Epithelial cell of esophagus (primary cell): ENCODE measurements around the gene PKN2.

Experiments used
- DNase-seq: peaks from one replicate; pipeline ENCODE4 v3.0.0; 2010; ENCODE audit warnings: low read depth
- H3K4me3 ChIP-seq: 2 replicates; pipeline ENCODE4 v1.5.1; 2011; ENCODE audit warnings: mild to moderate bottlenecking, low read length, control low read depth
- TF ChIP-seq, protein P1 (sequence below): IDR thresholded peaks from 2 replicates; pipeline ENCODE4 v1.5.1; 2011; ENCODE audit warnings: low read depth, mild to moderate bottlenecking, low read length, control low read depth, inconsistent platforms; ENCODE audit not compliant: insufficient read depth; ENCODE audit errors: missing control alignments

PKN2 gene

DNA sequence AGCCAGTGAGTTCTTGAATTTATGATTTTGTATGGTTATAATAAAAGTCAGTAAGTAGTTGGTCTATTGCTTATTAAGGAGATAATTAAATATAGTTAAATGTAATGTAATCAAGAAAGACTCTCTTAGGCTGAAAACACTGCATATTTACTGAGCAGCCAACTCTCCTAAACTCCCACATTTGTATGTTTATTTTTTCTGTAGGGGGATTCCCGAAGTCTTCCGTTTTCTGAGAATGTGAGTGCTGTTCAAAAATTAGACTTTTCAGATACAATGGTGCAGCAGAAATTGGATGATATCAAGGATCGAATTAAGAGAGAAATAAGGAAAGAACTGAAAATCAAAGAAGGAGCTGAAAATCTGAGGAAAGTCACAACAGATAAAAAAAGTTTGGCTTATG, 56.7 kb downstream of the PKN2 start:
- TF ChIP-seq, protein P1, sequence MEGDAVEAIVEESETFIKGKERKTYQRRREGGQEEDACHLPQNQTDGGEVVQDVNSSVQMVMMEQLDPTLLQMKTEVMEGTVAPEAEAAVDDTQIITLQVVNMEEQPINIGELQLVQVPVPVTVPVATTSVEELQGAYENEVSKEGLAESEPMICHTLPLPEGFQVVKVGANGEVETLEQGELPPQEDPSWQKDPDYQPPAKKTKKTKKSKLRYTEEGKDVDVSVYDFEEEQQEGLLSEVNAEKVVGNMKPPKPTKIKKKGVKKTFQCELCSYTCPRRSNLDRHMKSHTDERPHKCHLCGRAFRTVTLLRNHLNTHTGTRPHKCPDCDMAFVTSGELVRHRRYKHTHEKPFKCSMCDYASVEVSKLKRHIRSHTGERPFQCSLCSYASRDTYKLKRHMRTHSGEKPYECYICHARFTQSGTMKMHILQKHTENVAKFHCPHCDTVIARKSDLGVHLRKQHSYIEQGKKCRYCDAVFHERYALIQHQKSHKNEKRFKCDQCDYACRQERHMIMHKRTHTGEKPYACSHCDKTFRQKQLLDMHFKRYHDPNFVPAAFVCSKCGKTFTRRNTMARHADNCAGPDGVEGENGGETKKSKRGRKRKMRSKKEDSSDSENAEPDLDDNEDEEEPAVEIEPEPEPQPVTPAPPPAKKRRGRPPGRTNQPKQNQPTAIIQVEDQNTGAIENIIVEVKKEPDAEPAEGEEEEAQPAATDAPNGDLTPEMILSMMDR, result no peak
- no peak for DNase-seq
- H3K4me3 ChIP-seq, result no peak overlapping the region

DNA sequence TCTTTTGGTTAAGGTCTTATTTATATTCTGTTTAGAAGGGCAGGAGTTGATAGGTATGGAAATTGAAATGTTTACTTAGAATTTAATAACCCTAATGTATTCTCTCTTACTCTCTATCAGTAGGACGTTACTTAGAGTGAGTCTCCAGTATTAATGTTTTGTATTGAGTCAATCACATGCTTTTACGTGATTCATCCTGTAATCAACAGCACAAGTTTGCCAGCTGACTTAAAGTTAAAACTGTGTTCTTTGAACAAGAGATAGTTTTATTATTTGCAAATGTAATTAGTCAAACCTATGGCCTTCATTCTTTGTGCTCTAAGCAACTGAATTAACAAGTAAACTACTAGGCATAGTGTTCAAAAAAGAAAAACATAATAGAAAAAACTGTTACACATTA, 57.3 kb downstream of the PKN2 start:
- peak; percentile 61 for DNase-seq
- TF ChIP-seq, protein P1, result no peak
- H3K4me3 ChIP-seq, result no peak overlapping the region

DNA sequence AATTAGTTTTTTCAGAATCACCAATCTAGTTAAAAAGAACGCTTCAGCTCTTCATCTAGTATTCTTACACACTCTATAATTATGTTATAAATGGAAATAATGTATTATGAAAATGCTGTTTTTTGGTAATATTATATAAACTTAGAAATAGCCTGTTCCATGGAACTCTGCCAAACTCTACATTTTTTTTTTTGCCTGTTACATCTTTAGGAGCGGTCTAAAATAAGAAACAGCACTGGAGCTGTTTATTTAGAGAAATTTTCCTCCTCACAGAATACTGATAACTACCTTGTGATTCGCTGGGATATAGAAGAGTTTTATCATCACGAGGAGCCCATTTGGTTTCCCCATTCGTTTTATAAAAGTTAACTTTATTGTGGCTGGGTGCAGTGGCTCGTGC, 58.5 kb downstream of the PKN2 start:
- no peak overlapping the region for H3K4me3 ChIP-seq
- no peak for DNase-seq
- TF ChIP-seq, protein P1, result no peak

DNA sequence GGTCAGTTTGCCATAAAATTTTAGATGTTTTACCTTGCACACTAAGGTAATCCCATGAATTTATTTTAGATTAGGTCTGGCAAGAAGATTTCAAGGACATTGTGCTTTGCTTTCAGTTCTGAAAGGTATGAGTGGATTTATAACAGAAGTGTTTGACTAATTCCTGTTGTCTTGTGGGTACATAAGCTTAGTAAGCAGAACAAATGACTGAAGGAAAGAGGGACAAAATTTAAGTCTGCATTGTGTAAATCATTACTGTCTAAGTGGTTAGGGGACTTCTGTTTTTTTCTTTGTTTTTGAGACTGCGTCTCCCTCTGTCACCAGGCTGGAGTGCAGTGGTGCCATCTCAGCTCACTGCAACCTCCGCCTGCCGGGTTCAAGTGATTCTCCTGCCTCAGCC, 60.1 kb downstream of the PKN2 start:
- TF ChIP-seq, protein P1, result no peak
- no peak overlapping the region for H3K4me3 ChIP-seq
- no peak for DNase-seq

DNA sequence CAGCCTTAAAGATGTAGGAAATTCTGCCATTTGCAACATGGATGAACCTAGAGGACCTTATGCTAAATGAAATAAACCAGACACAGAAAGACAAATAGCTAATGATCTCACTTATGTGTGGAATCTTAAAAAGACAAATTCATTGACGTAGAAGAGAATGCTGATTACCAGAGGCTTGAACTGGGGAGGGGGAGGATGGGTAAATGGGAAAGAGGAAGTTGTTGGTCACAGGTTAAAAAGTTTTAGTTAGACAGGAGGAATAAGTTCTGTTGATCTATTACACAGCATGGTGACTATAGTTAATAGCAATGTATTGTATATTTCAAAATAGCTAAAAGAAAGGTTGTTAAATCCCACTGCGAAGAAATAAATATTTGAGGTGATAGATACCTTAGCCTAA, 62.8 kb downstream of the PKN2 start:
- DNase-seq, result no peak
- TF ChIP-seq, protein P1, result no peak
- no peak overlapping the region for H3K4me3 ChIP-seq

DNA sequence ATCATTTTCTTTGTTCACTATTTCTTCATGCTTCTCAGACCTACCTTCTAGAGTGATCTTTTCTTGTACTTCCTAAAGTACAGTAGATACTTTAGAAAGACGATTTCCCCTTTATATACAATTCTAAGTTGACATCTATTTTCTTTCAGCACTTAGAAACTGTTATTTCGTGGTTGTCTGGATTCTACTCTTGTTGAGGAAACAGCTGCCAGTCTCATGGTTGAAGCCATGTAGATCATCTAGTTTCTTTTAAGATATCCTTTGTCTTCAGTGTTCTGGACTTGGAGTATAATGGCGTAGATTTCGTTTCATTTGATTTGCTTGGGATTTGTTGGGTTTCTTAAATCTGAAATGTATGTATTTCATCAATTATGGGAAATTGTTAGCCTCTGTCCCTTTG, 67.6 kb downstream of the PKN2 start:
- H3K4me3 ChIP-seq, result no peak overlapping the region
- TF ChIP-seq, protein P1, result no peak
- no peak for DNase-seq

DNA sequence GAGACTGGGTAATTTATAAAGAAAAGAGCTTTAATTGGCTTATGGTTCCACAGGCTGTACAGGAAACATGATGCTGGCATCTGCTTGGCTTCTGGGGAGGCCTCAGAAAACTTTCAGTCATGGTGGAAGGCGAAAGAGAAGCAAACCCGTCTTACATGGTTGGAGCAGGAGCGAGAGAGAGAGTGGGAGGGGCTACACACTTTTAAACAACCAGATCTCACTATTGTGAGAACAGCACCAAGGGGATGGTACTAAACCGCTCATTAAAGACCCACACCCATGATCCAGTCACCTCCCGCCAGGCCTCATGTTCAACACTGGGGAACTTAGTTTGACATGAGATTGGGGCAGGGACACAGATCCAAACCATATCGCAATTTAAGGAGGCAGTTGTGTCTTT, 69.4 kb downstream of the PKN2 start:
- no peak overlapping the region for H3K4me3 ChIP-seq
- no peak for DNase-seq
- TF ChIP-seq, protein P1, result no peak
